GM19351 (cell line): ENCODE data around the gene GREB1.
"Not testable (repeated sequence)": the region's sequence is repeated elsewhere in the genome, so short reads cannot be mapped to it uniquely, and the experiment has no call there.

ENCODE experiments used
- ATAC-seq: cut with Tn5 transposase; IDR thresholded peaks from one replicate; pipeline ENCODE4 v1.9.1; 2021; ENCODE audit warnings: mild to moderate bottlenecking, moderate library complexity; ENCODE audit not compliant: unreplicated experiment

The GREB1 gene

GRCh38 chr2:11658208-11659114 lies 124.6 kb downstream of the GREB1 start:
- no peak for ATAC-seq

DNA sequence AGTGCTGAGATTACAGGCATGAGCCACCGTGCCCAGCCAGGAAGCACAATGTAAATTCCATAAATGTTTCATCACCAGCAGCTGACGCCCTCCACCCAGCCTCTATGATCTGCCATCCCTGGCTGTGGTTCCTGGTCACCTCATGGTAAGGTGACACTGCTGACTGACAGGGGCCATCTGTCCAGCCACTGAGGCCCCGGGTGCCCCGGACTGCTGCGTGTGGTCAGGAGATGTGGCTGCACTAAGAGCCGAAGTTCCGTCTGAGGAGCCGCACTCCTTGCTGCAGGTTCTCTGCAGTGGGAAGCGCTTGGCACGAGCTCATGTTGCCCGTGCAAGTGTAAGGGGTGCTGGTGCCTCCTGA lies 125.2 kb downstream of the GREB1 start:
- ATAC-seq = no peak

GRCh38 chr2:11659851-11660250 lies 126.0 kb downstream of the GREB1 start:
- ATAC-seq = no peak

DNA sequence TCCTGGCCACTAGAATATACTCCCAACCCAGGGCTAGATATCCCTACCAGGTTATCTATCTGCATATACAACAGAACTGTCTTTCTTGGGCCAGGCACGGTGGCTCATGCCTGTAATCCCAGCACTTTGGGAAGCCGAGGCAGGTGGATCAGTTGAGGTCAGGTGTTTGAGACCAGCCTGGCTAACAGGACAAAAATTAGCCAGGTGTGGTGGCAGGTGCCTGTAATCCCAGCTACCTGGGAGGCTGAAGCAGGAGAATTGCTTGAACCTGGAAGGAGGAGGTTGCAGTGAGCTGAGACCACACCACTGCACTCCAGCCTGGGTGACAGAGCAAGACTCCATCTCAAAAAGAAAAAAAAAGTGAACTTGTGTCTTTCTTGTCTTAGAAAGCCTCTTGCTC lies 126.6 kb downstream of the GREB1 start:
- ATAC-seq = not testable (repeated sequence)

GRCh38 chr2:11661891-11662435 lies 128.1 kb downstream of the GREB1 start:
- no peak for ATAC-seq

DNA sequence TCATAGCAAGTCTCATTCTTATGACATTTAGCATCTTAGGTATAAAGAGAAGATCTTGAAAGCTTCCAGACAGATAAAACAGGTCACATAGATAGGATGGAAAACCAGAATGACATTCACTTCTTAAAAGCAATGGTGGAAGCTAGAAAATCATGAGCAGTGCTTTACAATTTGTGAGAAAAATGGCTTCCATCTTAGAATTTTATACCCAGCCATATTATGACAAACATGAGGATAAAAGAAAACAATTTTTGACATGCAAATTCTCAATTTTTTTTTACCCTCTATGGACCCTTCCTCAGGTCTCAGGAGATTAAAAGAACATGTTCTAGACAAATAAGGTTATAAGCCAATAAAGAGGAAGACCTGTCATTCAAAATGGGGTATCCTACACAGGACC lies 129.0 kb downstream of the GREB1 start:
- ATAC-seq = no peak

- ATAC-seq = no peak
These were observed 129.6 kb downstream of the GREB1 start for GRCh38 chr2:11663427-11663826.

DNA sequence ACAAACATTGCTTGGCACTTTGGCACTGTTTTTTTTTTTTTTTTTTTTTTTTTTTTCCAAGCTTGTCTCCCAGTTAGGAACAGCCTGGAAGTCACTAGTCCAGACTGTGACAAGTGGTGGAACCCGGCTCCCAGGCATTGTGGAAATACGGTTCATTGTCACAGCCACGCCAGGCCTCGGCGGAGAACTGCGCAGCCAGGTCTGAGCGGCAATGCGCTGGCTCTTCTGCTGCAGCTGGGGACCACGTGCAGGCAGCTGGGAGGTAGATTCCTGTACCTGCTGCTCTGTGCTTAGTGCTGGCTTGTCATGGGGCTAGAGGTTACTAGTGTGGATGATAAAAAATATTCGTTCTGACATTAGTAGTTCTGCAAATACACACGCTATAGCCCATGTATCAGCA lies 131.2 kb downstream of the GREB1 start:
- ATAC-seq = no peak

- ATAC-seq = no peak
These were observed 131.9 kb downstream of the GREB1 start for GRCh38 chr2:11665510-11666362.

DNA sequence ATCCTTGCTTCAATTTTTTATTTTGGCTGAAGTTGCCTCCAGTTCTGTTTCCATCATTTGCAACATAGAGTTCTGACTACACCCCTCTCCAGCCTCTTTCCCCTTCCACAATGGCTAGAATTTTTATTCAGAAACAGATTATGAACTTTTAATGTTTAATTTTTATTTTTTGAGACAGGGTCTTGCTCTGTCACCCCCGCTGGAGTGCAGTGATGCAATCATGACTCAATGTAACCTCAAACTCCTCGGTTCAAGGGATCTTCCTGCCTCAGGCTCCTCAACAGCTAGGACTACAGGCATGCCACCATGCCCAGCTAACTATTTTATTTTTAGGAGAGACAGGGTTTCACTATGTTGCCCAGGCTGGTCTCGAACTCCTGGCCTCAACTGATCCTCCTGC lies 133.3 kb downstream of the GREB1 start:
- no peak for ATAC-seq

GRCh38 chr2:11667866-11668637 lies 134.2 kb downstream of the GREB1 start:
- no peak for ATAC-seq

- ATAC-seq = no peak
These were observed 135.8 kb downstream of the GREB1 start, which contains the start of gene NTSR2 for GRCh38 chr2:11669454-11670291. NTSR2 (minus strand) TSS chr2:11670195; CDS start chr2:11670129, 66 bp downstream.

GRCh38 chr2:11672407-11672806 lies 138.6 kb downstream of the GREB1 start:
- ATAC-seq = no peak

- ATAC-seq = no peak
These were observed 141.1 kb downstream of the GREB1 start for GRCh38 chr2:11674983-11675382.

DNA sequence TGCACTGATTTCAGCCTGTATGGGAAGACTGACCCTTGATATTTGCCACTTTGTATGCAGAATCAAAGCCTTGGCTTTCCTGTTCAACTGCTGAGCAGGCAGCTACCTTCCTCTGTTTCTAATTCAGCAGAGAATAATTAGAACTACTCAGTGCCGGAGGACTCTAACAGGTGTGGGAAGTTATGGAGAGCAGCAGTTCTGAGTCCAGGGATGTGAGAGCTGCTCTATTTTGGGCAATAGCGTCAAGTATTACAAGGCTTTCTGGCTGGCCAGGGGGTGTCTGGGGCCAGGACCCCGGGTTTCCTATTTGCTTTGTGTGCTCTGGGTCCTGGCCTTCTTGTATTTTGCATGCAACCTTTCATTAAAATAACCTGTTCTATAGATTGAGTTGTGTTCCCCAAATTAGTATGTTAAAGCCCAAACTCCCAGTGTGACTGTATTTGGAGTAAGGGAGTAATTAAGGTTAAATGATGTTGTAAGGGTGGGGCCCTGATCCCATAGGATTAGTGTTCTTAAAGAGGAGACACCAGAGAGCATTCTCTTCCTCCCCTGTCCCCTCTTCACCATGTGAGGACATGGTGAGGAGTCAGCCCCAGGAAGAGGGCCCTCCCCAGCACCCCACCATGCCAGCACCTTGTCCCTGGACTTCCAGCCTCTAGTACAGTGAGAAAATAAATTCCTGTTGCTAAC lies 141.7 kb downstream of the GREB1 start:
- ATAC-seq = no peak

DNA sequence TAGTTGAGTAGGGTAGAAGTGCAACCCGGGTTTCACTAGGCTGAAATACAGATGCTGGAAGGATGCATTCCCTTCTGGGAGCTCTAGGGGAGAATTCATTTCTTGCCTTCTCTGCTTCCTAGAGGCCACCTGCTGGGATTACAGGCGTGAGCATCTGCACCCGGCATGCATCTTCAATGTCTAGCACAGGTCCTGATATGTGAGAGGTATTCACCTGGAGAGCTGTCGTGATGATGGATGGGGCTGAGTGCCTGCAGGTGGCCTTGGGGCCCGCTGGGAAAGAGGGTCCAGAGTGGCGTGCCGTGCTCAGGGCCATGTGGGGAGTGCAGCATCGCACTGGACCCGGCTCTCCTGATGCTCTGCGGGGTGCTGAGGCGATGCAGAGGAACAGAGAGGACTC lies 142.8 kb downstream of the GREB1 start:
- no peak for ATAC-seq

DNA sequence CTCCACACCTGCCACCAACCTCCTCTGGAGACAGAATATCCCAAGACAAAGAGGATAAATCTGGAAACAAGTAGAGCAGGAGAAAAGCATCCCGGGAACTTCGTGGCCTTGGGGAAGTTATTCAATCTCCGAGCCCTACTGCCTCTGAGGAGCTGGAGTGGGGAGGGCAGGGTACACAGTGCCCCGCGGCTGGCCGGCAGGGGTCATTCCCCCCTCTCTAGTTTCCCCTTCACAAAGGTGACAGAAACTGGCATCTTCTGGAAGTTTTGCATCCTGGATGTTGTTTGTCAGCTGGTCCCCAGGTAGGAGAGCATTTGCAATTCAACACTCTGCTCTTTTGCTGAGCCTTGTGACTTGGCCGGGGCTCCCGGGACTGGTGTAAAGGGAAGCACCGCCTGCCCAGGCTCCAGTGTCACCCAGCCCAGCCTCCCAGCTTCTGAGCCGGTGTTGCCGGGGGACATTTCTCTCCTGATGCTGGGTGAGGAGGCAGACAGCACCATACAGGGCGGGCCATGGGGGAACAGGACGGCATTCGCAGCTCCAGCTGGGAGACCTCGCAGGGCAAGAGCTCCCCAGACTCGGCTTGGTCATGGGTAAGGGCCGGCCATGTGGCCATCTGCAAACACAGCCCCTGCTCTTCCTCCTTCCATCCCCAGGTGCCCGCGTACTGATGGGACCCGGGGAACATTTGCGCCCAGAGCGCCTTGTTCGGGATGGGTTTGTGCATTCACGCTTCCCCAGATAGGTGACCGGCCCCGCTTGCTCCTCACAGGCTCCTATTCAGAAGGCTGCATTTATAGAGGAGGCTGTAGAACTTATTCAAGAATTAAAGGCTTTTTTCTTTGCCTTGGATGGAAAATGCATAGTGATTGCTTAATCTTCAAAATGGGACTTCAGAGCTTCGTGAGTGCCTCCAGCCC lies 143.6 kb downstream of the GREB1 start:
- no peak for ATAC-seq

DNA sequence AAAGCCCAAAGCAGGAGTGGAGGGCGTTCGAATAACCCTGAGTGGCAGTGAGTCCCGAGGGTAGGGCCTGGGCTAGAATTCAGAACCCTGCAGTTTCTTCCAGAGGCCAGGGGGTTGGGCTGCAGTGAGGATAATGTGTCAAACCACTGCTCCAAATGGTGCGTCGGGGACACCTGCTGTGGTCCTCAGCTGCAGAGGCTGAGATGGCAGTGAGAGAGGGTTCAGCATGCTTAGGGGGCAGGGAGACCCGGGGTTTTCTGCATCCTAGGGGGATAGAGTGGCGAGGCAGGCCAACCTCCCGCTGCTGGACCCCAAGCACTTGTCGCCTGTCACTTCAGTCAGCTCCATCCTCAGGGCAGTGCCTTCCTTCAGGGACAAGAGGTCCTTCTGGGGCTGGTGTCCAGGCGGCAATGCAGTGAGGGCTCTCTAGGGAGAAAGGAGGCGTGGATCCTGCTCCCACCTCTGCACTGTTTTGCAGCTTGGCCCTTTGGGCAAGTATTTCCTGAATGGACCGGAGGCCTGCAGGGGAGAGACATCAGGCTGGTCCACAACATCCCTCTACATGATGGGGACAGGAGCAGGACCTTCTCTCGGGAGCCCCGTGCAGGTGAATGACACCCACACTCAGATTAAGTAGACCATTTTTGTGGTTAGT lies 144.6 kb downstream of the GREB1 start:
- no peak for ATAC-seq
